Muscle layer of colon (tissue), 2 donors: ENCODE data around the gene MYO9B.
"Not testable (repeated sequence)": the region's sequence is repeated elsewhere in the genome, so short reads cannot be mapped to it uniquely, and the experiment has no call there.

Experiments used
- H3K27ac ChIP-seq: one replicate; pipeline ENCODE4 v1.7.0; 2013; ENCODE audit warnings: low read depth, mild to moderate bottlenecking, low read length, moderate library complexity
- H3K27me3 ChIP-seq, 2 donors: one replicate each; pipeline ENCODE4 v1.7.0; 2013; ENCODE audit warnings: low read length in 2 of 2, mild to moderate bottlenecking in 2 of 2; ENCODE audit not compliant: insufficient read depth in 2 of 2, control insufficient read depth in 1 of 2
- H3K36me3 ChIP-seq: one replicate; pipeline ENCODE4 v1.7.0; 2013; ENCODE audit warnings: mild to moderate bottlenecking, low read length; ENCODE audit not compliant: insufficient read depth
- H3K4me1 ChIP-seq: one replicate; pipeline ENCODE4 v1.7.0; 2013; ENCODE audit warnings: mild to moderate bottlenecking, low read length; ENCODE audit not compliant: insufficient read depth
- H3K4me3 ChIP-seq, 2 donors: one replicate each; pipeline ENCODE4 v1.7.0; 2013; ENCODE audit warnings: low read length in 2 of 2, low read depth in 1 of 2, mild to moderate bottlenecking in 1 of 2, moderate library complexity in 1 of 2
- H3K9ac ChIP-seq: one replicate; pipeline ENCODE4 v1.7.0; 2013; ENCODE audit warnings: low read length
- H3K9me3 ChIP-seq: one replicate; pipeline ENCODE4 v1.7.0; 2013; ENCODE audit warnings: mild to moderate bottlenecking, low read length
- donor health status: abdominal sarcoma.
- donor health status: Adenocarcinoma of cecum.

MYO9B gene

DNA sequence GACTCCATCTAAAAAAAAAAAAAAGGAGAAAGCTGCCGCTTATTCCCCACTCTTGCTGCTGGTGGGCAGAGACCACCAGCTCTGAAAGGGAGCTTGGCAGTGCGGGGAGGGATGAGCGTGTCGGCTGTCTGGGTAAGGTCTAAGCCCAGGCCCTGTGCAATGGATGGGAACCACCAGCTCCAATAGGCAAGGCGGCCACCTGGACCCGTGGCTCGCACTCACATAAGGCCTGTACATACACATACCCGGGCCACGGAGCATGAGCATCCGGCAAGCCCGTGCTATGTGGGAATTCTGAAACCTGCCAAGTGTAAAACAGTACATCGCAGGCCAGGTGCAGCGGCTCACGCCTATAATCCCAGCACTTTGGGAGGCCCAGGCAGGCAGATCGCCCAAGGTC, 83.0 kb downstream of the MYO9B start:
- Histone ChIP-seq H3K4me3 (no peak overlapping the region), H3K4me1 (no peaks in the 10 kb centered on the region), H3K27me3 (no peaks in the 10 kb centered on the region), H3K36me3 (peaks cover 59% of the 10 kb centered on the region), H3K27ac (no peak overlapping the region), H3K9ac (no peak overlapping the region), H3K9me3 (no peaks in the 10 kb centered on the region)

DNA sequence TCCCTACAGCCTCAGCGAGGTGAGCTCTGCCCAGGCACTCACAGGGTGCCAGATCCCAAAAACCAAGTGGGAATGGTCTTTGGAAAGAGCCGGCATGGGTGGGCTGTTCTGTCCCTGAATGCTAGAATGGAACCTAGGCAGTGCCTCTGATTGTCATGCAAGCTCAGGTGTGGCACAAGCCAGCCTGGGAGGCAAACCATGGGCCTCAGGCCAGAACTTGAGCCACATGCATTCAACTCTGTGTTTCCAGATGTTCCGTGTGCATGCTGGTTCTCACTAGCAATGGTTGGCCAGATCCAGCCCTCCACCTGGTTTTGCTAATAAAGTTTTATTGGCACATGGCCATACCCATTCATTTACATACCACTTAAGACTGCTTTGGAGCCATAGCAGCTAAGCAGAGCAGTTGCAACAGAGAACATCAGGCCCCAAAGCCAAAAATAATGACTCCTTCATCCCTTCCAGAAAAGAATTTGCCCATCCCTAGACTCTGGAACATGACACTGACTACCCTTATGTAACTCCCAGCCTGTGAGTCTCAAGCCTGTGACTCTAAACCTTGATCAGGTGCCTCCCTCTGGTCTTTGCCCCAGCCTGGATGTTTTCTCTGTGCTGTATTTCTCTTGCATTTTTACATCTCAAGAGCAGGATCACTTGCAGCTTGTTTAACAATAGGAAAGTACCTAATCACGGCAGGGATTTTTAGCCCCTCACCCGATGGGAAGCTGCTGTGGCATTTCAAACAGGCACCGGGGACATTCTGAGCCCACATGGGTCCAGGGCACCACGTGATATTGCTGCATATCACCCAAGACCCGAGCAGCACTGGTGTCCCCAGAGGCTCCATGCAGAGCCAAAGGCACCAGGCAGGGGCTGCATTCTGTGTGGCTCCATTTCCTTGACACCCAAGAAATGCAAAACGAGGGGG, 84.2 kb downstream of the MYO9B start:
- no peaks in the 10 kb centered on the region for H3K27me3 ChIP-seq
- H3K4me1 ChIP-seq = no peaks in the 10 kb centered on the region
- H3K9me3 ChIP-seq = no peaks in the 10 kb centered on the region
- H3K36me3 ChIP-seq = peaks cover 59% of the 10 kb centered on the region
- no peak overlapping the region for H3K4me3 ChIP-seq
- no peak overlapping the region for H3K27ac ChIP-seq
- H3K9ac ChIP-seq = no peak overlapping the region

DNA sequence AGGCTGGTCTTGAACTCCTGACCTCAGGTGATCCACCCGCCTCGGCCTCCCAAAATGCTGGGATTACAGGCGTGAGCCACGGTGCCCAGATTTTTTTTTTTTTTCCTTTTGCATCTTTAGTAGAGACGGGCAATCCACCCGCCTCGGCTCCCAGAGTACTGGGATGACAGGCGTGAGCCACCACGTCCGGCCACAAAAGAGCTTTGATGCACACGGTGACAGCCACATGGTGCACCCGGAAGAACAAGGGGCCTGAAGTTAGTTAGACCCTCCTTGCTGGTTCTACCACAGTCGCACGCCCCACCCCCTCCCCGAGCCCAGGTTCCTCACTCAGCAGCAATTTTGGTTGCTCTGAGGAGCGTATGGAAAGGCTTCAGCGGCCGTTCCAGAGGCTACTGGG, 85.3 kb downstream of the MYO9B start:
- Histone ChIP-seq H3K4me3 (no peak overlapping the region), H3K27ac (no peak overlapping the region), H3K9me3 (no peaks in the 10 kb centered on the region), H3K4me1 (no peaks in the 10 kb centered on the region), H3K27me3 (no peaks in the 10 kb centered on the region), H3K36me3 (peaks cover 66% of the 10 kb centered on the region), H3K9ac (no peak overlapping the region)

DNA sequence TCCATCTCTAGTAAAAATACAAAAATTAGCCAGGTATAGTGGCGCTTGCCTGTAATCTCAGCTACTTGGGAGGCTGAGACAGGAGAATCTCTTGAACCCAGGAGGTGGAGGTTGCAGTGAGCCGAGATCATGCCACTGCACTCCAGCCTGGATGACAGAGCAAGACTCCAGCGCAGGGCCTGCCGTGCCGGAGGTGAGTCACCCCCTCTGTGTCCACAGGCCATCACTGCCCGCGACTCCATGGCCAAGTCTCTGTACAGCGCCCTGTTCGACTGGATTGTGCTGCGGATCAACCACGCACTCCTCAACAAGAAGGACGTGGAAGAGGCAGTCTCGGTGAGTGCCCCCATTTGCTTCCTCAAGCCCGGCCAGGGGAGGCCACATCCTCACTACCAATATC, 86.6 kb downstream of the MYO9B start:
- not testable (repeated sequence) for H3K9ac ChIP-seq, H3K27ac ChIP-seq, H3K4me3 ChIP-seq, H3K9me3 ChIP-seq, H3K4me1 ChIP-seq, H3K27me3 ChIP-seq
- H3K36me3 ChIP-seq = peaks cover 65% of the 10 kb centered on the region

DNA sequence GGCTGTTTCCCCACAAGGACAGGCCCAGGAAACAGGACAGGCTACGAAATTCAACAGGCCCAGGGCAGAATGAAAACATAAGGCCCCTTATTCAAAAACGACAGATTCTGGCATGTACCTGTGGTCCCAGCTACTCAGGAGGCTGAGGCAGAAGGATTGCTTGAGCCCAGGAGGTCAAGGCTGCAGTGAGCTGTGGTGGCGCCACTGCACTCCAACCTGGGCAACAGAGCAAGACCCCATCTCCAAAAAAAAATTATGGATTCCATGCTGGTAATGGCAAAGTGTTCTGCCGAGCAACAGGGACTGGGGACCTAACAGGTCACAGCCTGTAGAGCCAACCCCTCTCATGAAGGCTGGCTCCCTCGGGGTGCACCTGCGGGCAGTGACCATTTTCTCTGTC, 87.0 kb downstream of the MYO9B start:
- no peak overlapping the region for H3K4me3 ChIP-seq
- H3K36me3 ChIP-seq = peaks cover 63% of the 10 kb centered on the region
- H3K4me1 ChIP-seq = no peaks in the 10 kb centered on the region
- H3K27ac ChIP-seq = no peak overlapping the region
- no peaks in the 10 kb centered on the region for H3K27me3 ChIP-seq
- H3K9ac ChIP-seq = no peak overlapping the region
- no peaks in the 10 kb centered on the region for H3K9me3 ChIP-seq

DNA sequence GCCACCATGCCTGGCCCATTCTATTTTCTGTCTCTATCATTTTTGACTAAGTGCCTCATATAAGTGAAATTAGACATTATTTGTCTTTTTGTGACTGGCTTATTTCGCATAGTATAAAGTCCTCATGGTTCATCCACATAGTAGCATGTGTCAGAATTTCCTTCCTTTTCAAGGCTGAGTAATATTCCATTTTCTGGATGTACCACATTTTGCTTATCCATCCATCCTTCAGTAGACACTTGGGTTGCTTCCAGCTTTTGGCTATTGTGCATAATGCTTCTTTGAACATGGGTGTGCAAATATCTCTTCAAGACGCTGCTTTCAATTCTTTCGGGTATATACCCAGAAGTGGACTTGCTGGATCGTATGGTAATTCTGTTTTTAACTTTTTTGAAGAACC, 88.1 kb downstream of the MYO9B start:
- Histone ChIP-seq H3K4me1 (no peaks in the 10 kb centered on the region), H3K9me3 (no peaks in the 10 kb centered on the region), H3K36me3 (peaks cover 65% of the 10 kb centered on the region), H3K27ac (no peak overlapping the region), H3K27me3 (no peaks in the 10 kb centered on the region), H3K9ac (no peak overlapping the region), H3K4me3 (no peak overlapping the region)

DNA sequence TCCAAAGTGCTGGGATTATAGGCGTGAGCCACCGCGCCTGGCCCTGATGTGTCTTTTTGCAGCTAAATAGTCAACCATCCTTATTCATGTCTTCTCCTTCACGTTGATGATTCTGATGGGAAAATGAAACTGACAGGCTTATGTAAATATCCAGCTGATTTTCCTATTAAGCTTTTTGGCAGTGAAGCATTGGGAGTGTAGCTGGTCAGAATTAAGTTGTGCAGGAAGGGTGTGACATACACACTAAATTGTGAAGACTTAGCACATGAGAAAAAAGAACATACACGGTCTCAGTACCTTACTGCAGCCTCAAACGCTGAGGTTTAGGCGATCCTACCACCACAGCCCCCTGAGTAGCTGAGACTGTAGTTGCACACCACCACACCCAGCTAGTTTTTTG, 89.1 kb downstream of the MYO9B start:
- no peaks in the 10 kb centered on the region for H3K27me3 ChIP-seq
- H3K9me3 ChIP-seq = no peaks in the 10 kb centered on the region
- H3K4me1 ChIP-seq = no peaks in the 10 kb centered on the region
- no peak overlapping the region for H3K9ac ChIP-seq
- no peak overlapping the region for H3K27ac ChIP-seq
- H3K36me3 ChIP-seq = peaks cover 64% of the 10 kb centered on the region
- H3K4me3 ChIP-seq = no peak overlapping the region

DNA sequence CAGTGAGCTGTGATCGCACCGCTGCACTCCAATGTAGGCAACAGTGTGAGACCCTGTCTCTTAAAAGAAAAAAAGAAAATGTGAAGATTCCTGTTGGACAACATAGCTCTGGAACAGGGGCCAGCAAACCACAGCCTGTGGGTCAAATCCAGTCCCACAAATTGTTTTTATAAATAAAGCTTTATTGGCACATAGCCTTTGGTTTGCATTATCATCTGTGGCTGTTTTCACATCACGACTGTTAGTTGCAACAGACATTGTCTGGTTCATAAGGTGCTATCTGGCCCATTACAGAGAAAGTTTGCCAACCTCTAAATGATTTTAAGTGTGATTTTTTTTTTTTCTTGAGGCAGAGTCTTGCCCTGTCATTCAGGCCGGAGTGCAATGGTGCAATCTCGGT, 90.1 kb downstream of the MYO9B start:
- peaks cover 56% of the 10 kb centered on the region for H3K36me3 ChIP-seq
- H3K4me1 ChIP-seq = no peaks in the 10 kb centered on the region
- no peak overlapping the region for H3K4me3 ChIP-seq

DNA sequence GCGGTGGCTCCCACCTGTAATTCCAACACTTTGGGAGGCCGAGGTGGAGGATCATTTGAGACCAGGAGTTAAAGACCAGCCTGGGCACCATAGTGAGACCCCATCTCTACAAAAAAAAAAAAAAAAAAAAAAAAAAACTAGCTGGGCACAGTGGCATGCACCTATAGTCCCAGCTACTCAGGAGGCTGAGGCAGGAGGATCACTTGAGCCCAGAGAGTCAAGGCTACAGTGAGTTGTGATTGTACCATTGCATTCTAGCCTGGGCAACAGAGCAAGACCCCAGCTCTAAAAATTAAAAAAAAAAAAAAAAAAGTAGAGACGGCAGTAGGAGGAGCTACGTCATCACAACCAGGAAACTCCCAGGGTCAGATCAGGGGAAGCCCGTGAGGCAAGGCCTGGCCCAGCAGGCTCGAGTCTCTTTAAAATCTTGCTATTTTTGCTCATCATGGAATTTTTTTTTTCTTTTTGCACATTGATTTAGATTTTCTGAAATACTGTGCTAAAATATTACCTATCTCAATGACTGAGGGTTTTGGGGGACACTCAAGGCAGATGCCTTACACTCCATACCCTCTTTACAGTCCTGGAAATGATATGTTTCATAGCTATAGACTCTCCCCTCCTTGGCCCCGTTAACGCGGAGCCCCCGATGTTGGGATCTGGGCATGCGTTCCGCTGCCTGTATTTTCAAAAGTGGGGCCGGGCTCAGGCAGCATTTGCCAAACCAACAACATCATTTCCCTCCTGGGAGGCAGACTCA, 95.1 kb downstream of the MYO9B start:
- peaks cover 51% of the 10 kb centered on the region for H3K36me3 ChIP-seq
- H3K9ac ChIP-seq = no peak overlapping the region
- no peak overlapping the region for H3K27ac ChIP-seq
- H3K27me3 ChIP-seq = no peaks in the 10 kb centered on the region
- no peaks in the 10 kb centered on the region for H3K9me3 ChIP-seq
- no peak overlapping the region for H3K4me3 ChIP-seq
- H3K4me1 ChIP-seq = no peaks in the 10 kb centered on the region

More for the DNA sequence above, 90.1 kb downstream of the MYO9B start:
- Histone ChIP-seq H3K9ac (no peak overlapping the region), H3K27ac (no peak overlapping the region), H3K9me3 (no peaks in the 10 kb centered on the region), H3K27me3 (no peaks in the 10 kb centered on the region)

DNA sequence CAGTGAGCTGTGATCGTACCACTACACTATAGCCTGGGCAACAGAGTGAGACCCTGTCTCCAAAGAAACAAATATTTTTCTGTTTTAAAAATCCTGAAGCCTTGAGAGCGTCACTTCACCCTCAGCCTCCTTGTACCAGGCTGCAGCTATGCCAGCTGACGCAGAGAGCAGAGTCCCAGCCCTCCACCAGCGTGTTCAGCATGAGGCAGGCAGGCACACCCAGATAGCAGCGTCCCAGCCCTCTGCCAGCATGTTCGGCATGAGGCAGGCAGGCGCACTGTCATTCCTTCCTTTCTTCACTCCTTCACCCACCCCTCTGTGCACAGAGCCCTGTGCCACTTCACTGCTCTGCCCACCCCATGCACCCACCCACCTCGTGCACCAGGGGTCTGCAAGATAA, 96.3 kb downstream of the MYO9B start:
- Histone ChIP-seq H3K27ac (no peak overlapping the region), H3K36me3 (peaks cover 52% of the 10 kb centered on the region)

DNA sequence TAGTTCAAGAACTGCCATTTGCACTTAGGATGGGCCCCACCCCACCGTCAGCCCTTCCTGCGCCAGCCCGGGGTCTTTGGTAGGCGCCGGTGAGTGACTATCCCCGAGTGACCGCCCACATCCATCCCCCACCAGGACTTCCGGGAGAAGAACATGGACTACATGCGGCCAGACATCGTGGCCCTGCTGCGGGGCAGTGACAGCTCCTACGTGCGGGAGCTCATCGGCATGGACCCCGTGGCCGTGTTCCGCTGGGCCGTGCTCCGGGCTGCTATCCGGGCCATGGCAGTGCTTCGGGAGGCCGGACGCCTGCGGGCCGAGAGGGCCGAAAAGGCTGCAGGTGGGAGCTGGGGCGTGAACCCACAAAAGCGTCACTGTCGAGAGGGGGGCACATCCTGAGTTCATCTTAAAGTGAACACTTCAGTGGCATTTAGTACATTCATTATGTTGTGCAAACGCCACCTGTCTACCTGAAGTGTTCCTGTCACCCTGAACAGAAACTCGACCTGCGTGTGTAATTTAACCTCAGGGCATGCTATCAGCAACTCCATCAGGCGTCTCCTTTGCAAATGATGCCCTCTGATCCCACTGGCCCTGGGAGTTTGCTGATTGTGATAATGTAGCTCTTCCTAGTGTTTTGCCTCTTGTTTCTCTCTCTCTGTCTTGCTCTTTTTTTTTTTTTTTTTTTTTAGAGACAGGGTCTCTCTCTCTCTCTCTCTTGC, 97.2 kb downstream of the MYO9B start:
- no peak overlapping the region for H3K9ac ChIP-seq
- no peak overlapping the region for H3K27ac ChIP-seq
- peaks cover 52% of the 10 kb centered on the region for H3K36me3 ChIP-seq
- H3K27me3 ChIP-seq = no peaks in the 10 kb centered on the region
- H3K4me1 ChIP-seq = no peaks in the 10 kb centered on the region
- H3K9me3 ChIP-seq = no peaks in the 10 kb centered on the region
- H3K4me3 ChIP-seq = no peak overlapping the region

More for the DNA sequence above, 96.3 kb downstream of the MYO9B start:
- H3K9ac ChIP-seq = no peak overlapping the region
- no peaks in the 10 kb centered on the region for H3K27me3 ChIP-seq
- no peaks in the 10 kb centered on the region for H3K9me3 ChIP-seq
- no peak overlapping the region for H3K4me3 ChIP-seq
- no peaks in the 10 kb centered on the region for H3K4me1 ChIP-seq
